Kidney (tissue), 14 donors: Measurements from ENCODE around the gene TAP1. TPM values are rescaled to one million over a fixed set of nuclear protein-coding genes. Genes with fewer than 3 reads are reported as not detected.
A peak's percentile ranks its signal among the peaks of the same experiment; 100 is the strongest.

ENCODE experiments used
- DNase-seq, 5 donors: peaks; one replicate each; pipeline ENCODE4 v3.0.0-alpha.2; 2013 to 2020
- FAIRE-seq: peaks from 2 replicates; lab custom pipeline; 2012; peaks lifted over from hg19 to GRCh38; lab: Jason Lieb, UNC
- H3K27ac ChIP-seq, 2 donors: one replicate each; pipeline ENCODE4 v1.7.0; 2013; ENCODE audit warnings: low read depth in 2 of 2, low read length in 2 of 2, inconsistent platforms in 1 of 2
- H3K27me3 ChIP-seq: one replicate; pipeline ENCODE4 v1.7.1; 2013; ENCODE audit warnings: low read length, inconsistent platforms; ENCODE audit not compliant: control insufficient read depth, insufficient read depth
- H3K36me3 ChIP-seq, 3 donors: one replicate each; pipeline versions ENCODE4 v1.7.0 to v1.7.1; 2013; ENCODE audit warnings: low read length in 3 of 3, control low read depth in 1 of 3, inconsistent platforms in 1 of 3; ENCODE audit not compliant: insufficient read depth in 3 of 3, control insufficient read depth in 2 of 3
- H3K4me1 ChIP-seq, 3 donors: one replicate each; pipeline versions ENCODE4 v1.7.0 to v1.7.1; 2013; ENCODE audit warnings: low read length in 3 of 3, inconsistent platforms in 1 of 3, low read depth in 1 of 3; ENCODE audit not compliant: control insufficient read depth in 2 of 3, insufficient read depth in 2 of 3
- H3K4me3 ChIP-seq, 3 donors: one replicate each; pipeline versions ENCODE4 v1.7.0 to v1.8.1; 2013; ENCODE audit warnings: low read length in 3 of 3, control low read depth in 1 of 3, inconsistent platforms in 1 of 3
- H3K9ac ChIP-seq, 3 donors: one replicate each; pipeline versions ENCODE4 v1.7.0 to v1.7.1; 2013; ENCODE audit warnings: low read length in 3 of 3, control low read depth in 1 of 3, inconsistent platforms in 1 of 3
- H3K9me3 ChIP-seq, 3 donors: one replicate each; pipeline versions ENCODE4 v1.7.0 to v1.7.1; 2013; ENCODE audit warnings: low read length in 3 of 3, control low read depth in 1 of 3, inconsistent platforms in 1 of 3; ENCODE audit not compliant: control insufficient read depth in 2 of 3, insufficient read depth in 1 of 3
- CTCF ChIP-seq: IDR thresholded peaks from 3 replicates; pipeline ENCODE4 v1.5.1; 2012; ENCODE audit warnings: mild to moderate bottlenecking, moderate library complexity, borderline replicate concordance; ENCODE audit not compliant: insufficient read depth; ENCODE audit errors: extremely low read depth
- intact Hi-C: fragments of 100-400 bp; cut with DNase I; formaldehyde crosslinking; loops from one replicate; pipeline ENCODE4 v1.11.1; 2022
- polyA plus RNA-seq: library from polyadenylated mRNA; stranded (reverse); fragments of 350-450 nt; fragmentation: Illumina TruSeq; extraction: RNeasy Lipid Tissue Mini Kit (QIAGEN cat#74804); gene quantifications from one replicate; pipeline ENCODE4 v1.2.3, GENCODE V29; 2014; ENCODE audit warnings: low read depth, low replicate concordance; ENCODE audit not compliant: insufficient read depth
- total RNA-seq: library from RNA; stranded (reverse); fragmentation: NEBNext Ultra II Directional; extraction: Animal tissue kit (Norgen Biotek cat#: 25700); gene quantifications from one replicate; pipeline ENCODE4 v1.2.1, GENCODE V29; 2021
- donor health status: control.
- donor health status: control.
- donor health status: control.
- donor health status: control.
- donor health status: control.
- donor health status: DM: yes; HTN: yes; CAD: no.
- donor health status: Normal renal cell carcinoma (clear cell type).

TAP1 gene
- total and polyA plus RNA-seq, 2 donors from 2014 or later = 32.1 to 45.4 TPM

- H3K4me1 ChIP-seq = peaks cover 0 to 15% (median 0%) of the 10 kb centered on the region in 3 donors
- no peak overlapping the region for H3K9ac ChIP-seq
- no peak overlapping the region for H3K27ac ChIP-seq
- H3K27me3 ChIP-seq = no peaks in the 10 kb centered on the region
- no peak for FAIRE-seq
- no peaks in the 10 kb centered on the region for H3K9me3 ChIP-seq
- DNase-seq = no peak
- peaks cover 0 to 14% (median 0%) of the 10 kb centered on the region in 3 donors for H3K36me3 ChIP-seq
- intact Hi-C loops = no loop called here
- TF ChIP-seq CTCF = no peak
- no peak overlapping the region for H3K4me3 ChIP-seq
Measured at GRCh38 chr6:32840604-32841246, 12.8 kb downstream of the TAP1 start.

GRCh38 chr6:32839356-32839755 is 14.1 kb downstream of the TAP1 start:
- DNase-seq = no peak
- TF ChIP-seq CTCF = no peak
- peaks cover 0 to 15% (median 0%) of the 10 kb centered on the region in 3 donors for H3K4me1 ChIP-seq
- H3K9ac ChIP-seq = no peak overlapping the region
- no peaks in the 10 kb centered on the region for H3K9me3 ChIP-seq
- intact Hi-C loops = no loop called here
- FAIRE-seq = no peak
- peaks cover 0 to 17% (median 0%) of the 10 kb centered on the region in 3 donors for H3K36me3 ChIP-seq
- no peak overlapping the region for H3K27ac ChIP-seq
- H3K27me3 ChIP-seq = no peaks in the 10 kb centered on the region
- H3K4me3 ChIP-seq = no peak overlapping the region

- intact Hi-C loops = no loop called here
- Histone ChIP-seq H3K4me3 (peak within 1 kb of the TSS; percentile 43 to 73 (median 63)), H3K4me1 (peaks cover 0 to 15% (median 0%) of the 10 kb centered on the region in 3 donors), H3K36me3 (peaks cover 0 to 17% (median 0%) of the 10 kb centered on the region in 3 donors), H3K9ac (peak within 1 kb of the TSS; percentile 28 to 72 (median 67)), H3K27me3 (no peaks in the 10 kb centered on the region), H3K27ac (peak within 1 kb of the TSS; percentile 93 to 94), H3K9me3 (no peaks in the 10 kb centered on the region)
- peak; percentile 96 to 98 (median 97) for DNase-seq
- FAIRE-seq = no peak
- peak; percentile 95 for TF ChIP-seq CTCF
Measured at GRCh38 chr6:32838114-32838958, 15.2 kb downstream of the TAP1 start, which contains the start of gene TAP2. Gene TAP2 (minus strand): TSS chr6:32838739. CDS start chr6:32838233, 506 bp downstream.
